OCI-LY1 (cell line): ENCODE measurements around the gene QKI.

ENCODE experiments used
- CTCF ChIP-seq: fragments of 200-600 bp; sonication (generic), shearing (Covaris generic); IDR thresholded peaks from 2 replicates; pipeline ENCODE4 v1.5.1; 2017; ENCODE audit warnings: mild to moderate bottlenecking, antibody characterized with exemption, low read length, moderate library complexity, mixed read lengths
- EZH2 ChIP-seq: fragments of 200-600 bp; sonication (generic), shearing (Covaris generic); IDR thresholded peaks from 2 replicates; pipeline ENCODE4 v1.8.0; 2017; ENCODE audit warnings: borderline replicate concordance, mixed run types, mild to moderate bottlenecking, antibody characterized with exemption, low read length, moderate library complexity, mixed read lengths

DNA sequence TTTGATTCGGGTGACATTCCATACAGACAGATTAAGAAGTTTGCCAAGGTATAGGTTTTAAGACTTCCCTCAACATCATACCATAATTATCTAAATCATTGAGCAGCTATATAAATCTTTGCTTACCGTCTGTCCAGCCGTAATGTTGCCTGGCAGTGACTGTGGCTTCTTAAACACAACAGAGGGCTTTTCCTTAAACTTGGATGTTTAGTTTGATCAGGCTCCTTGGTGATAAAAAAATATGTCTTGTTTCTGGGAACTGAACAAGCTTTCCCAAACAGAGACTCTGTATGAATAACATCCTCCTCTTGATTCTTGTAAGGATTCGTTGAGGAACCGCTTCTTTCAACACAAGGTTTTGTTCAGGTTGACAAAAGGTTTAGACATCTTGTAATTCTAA is 130.9 kb downstream of the QKI start:
- no peak for TF ChIP-seq EZH2
- no peak for TF ChIP-seq CTCF
